Activated CD4-positive, CD25-positive, alpha-beta regulatory T cell (primary cell): ENCODE results near the gene AGXT.
"Not testable (repeated sequence)": the region's sequence is repeated elsewhere in the genome, so short reads cannot be mapped to it uniquely, and the experiment has no call there.

Experiments
- DNase-seq, 4 experiments: peaks; one replicate each; lab custom pipeline; 2025; lab: John Stamatoyannopoulos, UW

The AGXT gene

DNA sequence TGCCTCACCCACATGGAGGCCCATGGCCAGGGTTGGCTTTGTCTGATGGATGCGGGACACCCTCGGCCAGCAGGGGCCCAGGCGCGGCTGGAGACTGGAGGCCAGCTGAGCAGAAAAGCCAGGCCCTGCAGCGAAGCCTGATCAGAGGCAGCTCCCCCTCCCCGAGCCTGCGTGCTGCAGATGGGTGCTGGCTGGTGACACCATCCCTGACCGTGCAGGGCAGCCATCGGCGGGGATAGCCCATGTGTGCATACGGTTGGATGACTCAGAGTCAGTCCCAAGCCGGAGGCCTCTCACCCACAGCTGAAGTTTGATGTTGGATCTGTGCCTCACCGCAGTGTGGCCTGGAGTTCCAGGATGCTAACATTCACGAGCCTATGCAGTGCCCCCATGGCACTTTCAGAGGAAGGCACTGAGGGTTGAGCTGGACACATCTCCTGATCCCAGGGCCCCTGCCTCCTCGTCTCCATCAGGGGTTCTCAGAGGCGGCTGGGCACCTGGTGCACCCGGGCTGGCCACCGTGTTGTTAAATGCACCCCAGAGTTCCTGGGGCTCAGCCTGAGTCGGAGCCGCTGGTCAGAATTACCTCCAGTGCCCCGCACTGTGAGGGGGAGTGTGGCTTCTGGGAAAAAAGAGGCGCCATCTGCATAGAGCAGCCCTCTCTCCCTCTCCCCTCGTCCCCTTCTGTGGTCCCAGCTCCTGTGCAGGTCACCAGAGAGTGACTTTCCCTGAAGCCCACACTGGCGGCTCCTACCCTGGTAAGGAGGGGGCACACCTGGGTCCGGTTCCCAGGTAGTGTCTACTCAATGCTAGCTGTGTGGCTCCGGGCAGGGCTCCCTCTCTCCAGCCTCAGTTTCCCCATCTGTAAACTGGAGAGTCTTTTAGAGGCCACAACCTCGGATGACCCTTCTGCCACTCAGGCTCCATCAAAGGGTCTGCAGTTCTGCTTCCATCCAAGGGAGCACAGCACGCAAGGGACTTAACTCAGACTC, 29.2 kb upstream of the AGXT start:
- DNase-seq, result no peak

DNA sequence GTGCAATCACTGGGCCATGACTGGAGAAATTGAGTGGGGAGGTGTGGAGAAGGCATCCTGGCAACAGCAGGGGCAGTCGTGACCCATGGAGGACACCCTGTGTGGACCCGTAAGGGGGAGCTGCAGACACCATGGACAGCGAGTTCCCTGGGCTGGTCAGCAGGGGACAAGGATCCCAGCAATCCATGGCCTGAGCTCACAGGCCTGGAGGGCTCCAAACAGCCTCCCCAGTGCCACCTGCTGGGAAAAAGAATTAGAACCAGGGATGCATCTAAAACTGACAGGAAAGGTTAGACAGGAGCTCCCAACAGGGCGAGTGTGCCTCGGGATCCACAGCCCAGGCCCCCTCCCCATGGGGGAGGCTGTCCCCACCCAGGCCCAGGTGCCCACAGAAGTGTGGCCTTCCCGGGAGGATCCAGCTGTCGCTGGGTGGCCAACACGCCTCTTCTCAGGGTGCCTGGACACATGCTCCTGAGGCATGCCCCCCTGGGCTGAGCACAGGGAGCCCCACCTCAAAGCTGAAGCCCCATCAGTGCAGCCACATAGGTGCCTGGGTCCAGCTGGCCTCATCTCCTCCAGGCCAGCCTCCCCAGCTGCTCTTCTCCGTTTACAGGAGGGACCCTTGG, 28.1 kb upstream of the AGXT start:
- DNase-seq, result no peak

DNA sequence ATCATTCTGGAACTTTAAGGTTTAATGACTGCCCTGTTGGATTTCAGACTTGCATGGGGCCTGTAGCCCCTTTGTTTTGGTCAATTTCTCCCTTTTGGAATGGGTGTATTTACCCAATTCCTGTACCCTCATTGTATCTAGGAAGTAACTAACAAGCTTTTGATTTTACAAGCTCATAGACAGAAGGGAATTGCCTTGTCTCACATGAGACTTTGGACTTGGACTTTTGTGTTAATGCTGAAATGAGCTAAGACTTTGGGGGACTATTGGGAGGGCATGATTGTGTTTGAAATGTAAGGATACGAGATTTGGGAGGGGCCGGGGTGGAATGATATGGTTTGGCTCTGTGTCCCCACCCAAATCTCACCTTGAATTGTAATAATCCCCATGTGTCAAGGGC, 22.3 kb upstream of the AGXT start:
- DNase-seq, result not testable (repeated sequence)

DNA sequence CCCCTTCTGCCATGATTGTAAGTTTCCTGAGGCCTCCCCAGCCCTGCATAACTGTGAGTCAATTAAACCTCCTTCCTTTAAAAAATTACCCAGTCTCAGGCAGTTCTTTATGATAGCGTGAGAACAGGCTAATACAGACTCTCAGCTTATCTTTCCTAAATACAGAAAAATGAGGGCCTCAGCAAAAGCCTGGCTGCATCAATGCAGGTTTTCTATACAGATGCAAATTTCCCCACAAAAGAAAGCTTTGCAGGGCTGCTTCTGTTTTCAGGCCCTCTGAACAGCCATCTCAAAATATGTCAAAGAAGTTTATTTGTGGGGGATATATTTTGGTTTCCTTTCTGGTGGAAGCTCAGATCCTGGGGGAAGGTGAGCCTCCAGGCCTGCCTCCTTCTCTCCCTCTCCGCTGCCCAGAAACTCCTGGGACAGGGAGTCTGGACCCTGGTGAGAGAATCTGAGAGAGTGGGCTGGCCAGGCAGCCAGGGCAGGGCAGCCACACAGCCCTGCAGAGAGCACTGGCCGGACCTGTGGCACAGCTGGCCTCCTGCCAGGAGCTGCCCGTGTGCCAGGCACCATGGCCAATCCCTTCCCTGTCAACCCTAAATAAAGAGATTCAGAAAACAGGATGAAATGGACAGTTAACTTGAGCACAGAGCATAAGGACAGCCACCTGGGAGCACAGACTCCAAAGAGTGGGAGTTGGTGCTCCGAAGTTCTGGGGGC, 21.6 kb upstream of the AGXT start:
- DNase-seq, result no peak

DNA sequence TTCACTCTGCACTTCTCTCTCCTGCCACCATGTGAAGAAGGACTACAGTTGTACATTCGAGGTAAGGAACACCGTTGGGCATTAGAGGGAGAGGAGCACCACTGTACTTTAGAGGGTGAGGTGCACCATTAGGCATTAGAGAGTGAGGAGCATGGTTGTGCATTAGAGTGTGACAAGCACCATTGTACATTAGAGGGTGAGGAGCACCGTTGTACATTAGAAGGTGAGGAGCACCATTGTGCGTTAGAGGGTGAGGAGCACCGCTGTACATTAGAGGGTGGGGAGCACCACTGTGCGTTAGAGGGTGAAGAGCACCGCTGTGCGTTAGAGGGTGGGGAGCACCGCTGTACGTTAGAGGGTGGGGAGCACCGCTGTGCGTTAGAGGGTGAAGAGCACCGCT, 20.8 kb upstream of the AGXT start:
- DNase-seq, result no peak

DNA sequence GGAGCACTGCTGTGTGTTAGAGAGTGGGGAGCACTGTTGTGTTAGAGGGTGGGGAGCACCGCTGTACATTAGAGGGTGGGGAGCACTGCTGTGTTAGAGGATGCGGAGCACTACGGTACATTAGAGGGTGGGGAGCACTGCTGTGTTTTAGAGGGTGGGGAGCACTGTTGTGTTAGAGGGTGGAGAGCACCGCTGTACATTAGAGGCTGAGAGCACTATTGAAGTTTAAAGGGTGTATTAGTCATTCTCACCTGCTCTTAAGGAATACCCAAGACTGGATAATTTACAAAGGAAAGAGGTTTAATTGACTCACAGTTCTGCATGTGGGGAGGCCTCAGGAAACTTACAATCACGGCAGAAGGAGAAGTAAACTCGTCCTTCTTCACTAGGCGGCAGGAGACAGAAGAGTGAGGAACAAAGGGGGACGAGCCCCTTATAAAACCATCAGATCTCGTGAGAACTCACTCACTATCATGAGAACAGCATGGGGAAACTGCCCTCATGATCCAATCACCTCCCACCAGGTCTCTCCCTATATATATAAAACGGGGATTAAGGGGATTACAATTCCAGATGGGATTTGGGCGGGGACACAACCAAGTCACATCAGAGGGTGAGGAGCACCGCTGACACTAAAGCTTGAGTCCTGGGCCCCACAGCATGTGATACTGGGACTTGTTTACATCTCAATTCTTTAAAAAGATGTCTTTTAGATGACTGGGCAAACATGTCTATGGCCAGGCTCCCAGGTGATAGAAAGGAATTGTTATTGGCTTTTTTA, 19.5 kb upstream of the AGXT start:
- no peak for DNase-seq

DNA sequence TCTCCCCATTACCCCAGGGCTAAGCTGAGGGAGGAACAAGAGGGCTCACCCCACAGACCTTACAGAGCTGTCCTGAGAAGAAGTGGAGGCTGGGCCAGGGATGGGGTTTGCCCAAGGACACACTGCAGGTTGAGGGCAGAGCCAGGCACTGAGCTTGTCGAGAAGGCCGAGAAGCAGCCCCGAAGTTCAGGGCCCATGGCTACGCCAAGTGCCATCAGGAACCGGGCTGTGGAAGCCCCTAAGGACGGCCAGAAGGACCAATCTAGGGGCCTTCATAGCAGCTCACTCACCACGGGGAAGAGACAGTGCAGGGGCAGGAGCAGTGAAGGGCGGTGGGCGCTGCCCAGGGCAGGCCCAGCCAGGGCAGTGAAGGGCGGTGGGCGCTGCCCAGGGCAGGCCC, 18.6 kb upstream of the AGXT start:
- DNase-seq, result no peak

DNA sequence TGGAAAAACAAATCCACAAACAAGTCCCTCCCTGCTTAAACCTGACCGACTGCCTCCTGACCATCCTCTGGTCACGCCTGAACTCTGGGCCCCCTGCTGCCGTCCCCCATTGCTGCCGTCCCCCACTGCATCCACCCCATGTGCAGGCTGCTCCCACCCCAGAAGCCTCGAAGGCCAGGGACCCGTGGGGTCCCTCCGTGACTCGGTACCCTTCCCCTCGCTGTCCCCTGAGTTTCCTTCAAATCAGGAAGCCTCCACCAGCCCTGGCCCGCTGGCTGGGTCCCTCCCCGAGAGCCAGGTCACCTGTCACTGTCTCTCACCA, 17.9 kb upstream of the AGXT start:
- DNase-seq, result no peak

DNA sequence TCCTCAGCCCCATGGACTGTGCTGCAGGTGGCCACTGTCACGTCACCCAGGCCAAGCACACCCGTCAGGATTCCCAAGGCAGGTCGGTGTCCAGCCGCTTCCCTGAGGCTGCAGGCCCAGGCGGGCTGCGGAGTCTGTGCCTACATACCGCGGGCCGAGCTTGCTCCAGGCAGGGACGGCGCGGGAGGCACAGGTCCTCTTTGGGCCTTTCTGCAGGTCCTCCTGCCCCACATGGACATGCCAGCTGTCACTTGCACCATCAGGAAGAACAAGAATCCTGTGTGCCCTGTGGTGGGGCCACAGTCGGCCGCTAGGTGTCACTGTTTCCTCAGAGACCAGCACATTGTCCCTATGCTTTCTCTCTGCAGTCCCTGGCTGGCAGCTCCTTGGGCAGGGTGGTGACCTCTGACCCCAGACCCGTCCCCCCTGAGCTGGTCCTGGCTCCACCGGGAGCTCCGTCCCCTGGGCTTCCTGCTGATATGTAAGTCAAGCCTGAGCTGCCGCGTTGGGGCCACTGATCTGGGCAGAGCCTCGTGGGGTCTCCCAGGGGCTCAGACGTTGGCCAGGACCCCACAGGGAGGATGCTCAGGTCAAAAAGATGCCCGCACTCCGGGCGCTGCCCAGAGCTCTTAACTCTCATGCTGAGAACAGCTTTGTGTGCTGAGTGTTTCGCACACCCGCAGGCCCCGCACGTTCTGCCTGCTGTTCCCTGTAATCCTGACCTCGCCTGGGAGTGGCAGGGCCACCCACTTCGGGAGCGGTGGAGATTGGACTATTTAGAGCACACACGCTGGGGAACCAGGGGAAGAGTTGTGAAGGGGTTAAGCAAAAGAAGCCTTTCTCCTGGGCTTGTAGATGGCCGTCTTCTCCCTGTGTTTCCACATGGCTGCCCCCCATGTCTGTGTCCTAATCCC, 17.3 kb upstream of the AGXT start:
- DNase-seq, result peak; percentile 58 to 77 (median 66)

DNA sequence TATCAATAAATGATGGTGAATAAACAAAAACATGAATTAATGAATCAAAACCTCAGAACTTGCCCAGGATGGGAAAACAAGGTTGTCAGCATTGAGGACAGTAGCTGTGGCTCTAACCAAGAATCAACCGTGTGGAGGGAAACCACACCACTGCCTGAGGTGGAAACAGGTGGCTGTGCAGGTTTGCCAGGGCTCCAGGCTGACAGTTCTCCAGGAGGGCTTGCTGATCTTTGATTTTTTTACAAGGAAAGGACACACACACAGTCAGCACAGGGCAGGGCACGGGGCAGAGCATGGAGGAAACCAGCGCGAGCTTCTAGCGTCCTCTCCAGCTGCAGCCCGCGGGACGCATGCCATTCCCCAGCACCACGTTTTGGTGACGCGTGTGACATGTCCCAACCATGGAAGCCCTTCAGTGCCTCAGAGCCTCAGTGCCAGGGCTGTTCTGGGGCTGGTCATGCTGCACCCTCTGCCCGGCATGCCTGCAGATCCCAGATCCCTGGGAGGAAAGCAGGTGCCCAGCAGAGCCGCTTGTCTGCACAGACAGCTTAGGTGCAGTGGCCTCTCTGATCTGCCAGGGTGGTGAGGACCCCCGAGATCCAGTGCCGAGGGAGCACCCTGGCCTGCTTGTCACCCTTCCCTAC, 15.8 kb upstream of the AGXT start:
- DNase-seq, result no peak

DNA sequence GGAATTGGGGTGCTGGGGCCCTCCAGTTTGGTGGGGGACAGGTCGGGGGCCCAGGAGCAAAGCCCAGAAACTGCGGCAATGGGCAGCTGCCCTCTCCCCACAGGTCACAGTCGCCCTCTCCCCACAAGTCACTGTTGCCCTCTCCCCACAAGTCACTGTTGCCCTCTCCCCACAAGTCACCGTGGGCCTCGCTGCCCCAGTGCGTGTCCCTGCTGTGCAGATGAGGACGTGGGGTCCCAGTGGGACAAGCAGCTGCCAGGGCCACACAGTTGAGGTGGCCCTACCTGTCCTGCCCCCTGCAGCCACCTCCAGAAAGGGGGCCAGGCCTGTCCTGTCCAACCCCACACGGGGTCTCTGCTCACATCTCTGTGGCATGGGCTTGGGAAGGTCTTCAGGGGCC, 13.0 kb upstream of the AGXT start:
- no peak for DNase-seq

DNA sequence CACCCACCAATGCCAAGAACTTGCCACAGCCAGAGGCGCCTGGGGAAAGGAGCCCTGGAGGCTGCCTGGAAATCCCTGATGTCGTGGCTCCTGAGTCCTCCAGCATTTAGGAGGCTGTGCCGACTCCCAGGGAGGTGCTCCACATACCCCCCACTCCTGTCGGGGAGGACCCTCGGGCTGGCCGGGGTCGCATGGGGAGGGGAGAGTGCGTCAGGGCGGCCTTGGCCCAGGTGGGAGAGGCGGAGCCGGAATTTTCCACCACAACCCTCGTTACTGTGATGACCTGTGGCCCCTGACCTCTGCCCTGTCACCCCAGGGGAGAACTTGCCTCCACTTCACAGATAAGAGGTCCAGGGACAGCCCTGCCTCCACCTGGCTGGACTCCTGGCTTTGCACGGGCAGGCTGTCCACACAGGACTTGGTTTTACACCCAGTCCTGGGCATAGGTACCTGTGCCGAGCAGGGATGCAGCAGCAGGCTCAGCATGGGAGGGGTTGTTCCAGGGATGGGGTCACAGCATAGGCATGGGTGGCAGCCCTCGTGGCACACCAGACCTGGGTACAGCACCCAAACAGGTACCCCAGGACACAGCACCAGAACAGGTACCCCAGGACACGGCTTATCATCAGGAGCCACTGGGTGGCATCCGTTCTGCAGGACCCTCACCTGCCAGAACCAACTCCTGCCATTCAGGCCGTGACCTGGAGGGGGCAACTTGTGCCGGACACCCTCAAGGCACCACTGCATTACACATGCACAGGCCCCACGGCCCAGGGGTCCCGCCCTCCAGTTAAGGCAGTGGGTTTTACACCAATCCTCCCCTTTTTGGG, 12.3 kb upstream of the AGXT start:
- no peak for DNase-seq

DNA sequence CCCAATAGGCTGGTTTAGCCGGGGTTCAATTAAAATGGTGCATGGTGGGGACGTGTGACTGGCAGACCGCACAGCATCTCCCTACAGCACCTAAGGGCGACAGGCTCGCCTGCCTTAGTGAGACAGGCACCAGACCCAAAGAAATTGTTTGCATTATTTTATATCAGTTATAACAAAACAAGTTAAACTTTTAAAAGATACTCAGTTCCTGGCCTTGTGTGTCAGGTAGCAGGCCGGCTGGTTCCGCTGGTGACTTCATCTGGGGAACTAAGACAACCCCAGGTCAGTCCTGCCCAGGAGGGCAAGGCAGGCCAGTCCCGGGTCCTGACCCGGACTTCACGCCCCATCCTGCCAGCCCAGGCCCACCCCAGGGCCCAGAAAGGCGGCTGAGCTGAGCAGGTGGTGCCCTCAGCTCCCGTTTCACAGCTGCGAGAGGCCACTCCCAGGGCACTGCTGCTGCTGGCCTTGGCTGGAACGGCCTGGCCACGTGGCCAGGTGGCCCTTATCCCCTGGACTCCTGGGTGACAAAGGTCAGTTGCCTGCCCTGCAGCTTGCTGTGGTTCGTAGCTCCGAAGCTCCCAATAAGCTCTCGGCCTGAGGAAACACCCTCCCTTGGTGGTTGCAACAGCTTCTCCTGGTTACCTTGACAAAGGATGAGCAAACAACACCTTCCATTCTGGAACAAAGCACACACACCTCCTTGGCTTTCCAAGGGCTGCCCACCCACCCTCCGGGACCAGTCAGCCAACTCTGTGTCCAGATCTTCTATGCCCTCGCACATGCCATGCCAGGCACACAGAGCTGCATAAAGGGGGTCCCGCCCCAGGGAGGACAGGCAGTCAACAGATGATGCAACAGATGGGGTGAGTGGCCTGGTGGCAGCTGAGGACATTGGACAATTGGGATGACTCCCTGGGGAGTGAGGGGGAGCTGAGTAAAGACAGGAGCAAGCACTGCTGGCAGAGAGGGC, 11.3 kb upstream of the AGXT start:
- no peak for DNase-seq

DNA sequence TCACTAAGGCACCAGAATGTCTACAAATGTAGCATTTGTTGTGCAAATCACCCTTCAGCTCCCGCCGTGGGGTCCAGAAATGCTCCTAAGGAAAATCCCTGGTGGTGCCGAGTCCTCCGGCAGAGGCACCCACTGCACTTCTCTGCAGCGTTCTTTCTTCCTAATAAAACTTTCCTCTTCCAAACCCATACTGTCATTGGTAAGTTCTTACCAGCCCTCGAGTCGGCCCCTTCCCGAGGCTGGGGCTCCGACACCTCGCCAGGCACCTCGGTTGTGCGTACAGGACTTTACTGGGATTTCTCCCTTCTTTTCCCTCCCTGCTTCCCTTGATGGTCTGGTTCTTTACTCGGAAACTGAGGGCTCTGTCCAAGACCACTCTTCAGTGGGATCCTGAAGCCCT, 10.3 kb upstream of the AGXT start:
- no peak for DNase-seq

DNA sequence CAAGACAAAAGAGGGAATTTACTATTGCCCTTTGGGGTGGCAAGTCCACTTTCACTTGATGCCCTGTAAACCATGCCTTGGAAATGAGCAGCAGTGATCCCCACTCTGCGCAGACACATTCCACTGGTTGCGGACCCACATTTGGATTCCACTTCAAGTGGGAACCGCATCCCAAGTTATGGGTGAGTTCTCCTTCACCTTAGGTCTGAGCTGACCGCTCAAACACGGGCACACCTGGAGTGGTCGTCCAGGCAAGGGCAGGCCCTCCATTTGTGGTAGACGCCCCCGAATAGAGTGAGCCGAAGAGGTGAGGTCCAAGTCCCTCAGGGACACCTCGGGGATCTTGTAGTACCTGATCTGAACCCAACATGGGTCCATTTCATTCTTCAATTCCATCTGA, 9.8 kb upstream of the AGXT start:
- DNase-seq, result no peak

DNA sequence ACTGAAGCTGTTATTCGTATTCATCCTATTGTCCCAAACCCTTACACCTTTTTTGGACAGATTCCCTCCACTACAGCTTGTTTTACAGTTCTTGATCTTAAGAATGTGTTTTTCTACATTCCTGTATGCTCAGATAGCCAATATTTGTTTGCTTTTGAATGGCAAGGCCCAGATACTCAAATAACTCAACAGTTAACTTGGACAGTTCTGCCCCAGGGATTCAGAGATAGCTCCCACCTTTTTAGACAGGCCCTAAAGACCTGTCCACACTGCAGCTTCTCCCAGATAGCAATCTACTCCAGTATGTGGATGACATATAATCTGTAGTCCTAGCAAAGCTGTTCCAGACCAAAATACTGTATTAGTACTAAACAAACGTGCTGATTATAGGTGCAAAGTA, 7.1 kb upstream of the AGXT start:
- DNase-seq, result no peak

DNA sequence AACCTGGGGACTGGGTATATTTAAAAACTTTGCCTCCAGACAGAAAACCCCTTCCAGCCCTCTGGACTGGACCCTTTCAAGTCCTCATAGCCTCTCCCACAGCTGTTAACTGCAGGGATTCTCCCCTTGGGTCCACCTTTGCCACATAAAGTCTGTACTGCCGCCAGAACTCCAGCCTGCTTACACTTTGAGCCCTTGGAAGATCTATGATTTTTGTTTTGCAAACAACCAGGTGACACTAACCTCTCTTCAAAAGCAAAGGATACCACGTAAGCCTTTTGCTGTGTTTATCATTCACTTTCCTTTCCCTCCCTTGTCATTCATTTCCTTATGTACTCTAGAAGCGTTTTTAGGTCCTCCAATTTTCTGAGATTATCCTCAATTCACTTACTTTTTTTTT, 4.1 kb upstream of the AGXT start:
- DNase-seq, result no peak

DNA sequence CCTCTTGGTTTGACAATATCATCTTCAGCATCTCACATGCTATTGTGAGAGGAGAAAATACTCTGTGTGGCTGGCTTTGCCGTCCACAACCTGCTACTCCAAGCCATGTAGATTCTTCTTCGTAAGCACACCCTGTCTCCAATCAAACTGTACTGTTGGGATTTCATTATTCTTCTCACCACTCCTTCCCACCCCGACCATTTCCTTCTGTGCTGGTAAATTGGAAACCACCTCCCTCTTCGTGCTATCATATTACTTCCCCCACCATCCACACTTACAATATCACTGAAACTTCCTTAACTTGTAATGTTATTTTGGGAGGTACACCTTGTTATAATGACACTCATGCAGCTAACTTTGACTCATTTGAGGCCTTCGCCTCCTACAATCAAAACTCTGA, 3.2 kb upstream of the AGXT start:
- no peak for DNase-seq
